Jurkat, Clone E6-1 (cell line): ENCODE results near the gene KIAA1614.
A peak's percentile ranks its signal among the peaks of the same experiment; 100 is the strongest.

Experiments
- DNase-seq: peaks from one replicate; pipeline ENCODE4 v3.0.0-alpha.2; 2011; ENCODE audit warnings: low read depth, low spot score
- H3K4me3 ChIP-seq: 2 replicates; pipeline ENCODE4 v1.5.1; 2011; ENCODE audit warnings: mild to moderate bottlenecking, low read length, control low read depth, moderate library complexity

Gene KIAA1614

GRCh38 chr1:180971273-180971997 lies 58.7 kb downstream of the KIAA1614 start:
- H3K4me3 ChIP-seq, result no peak overlapping the region
- DNase-seq, result no peak

GRCh38 chr1:180973369-180973768 lies 60.7 kb downstream of the KIAA1614 start:
- H3K4me3 ChIP-seq, result no peak overlapping the region
- DNase-seq, result no peak

- H3K4me3 ChIP-seq, result no peak overlapping the region
- DNase-seq, result no peak
Observed at GRCh38 chr1:180974236-180974635, 61.5 kb downstream of the KIAA1614 start.

- no peak for DNase-seq
- no peak overlapping the region for H3K4me3 ChIP-seq
Observed at GRCh38 chr1:180975551-180975950, 62.9 kb downstream of the KIAA1614 start.

GRCh38 chr1:180976191-180976590 lies 63.5 kb downstream of the KIAA1614 start:
- no peak overlapping the region for H3K4me3 ChIP-seq
- no peak for DNase-seq

GRCh38 chr1:180976732-180977357 lies 64.1 kb downstream of the KIAA1614 start:
- no peak for DNase-seq
- no peak overlapping the region for H3K4me3 ChIP-seq

- peak; percentile 99 for DNase-seq
Observed at GRCh38 chr1:180981596-180982387, 69.1 kb downstream of the KIAA1614 start.

GRCh38 chr1:180982422-180982821 lies 69.7 kb downstream of the KIAA1614 start:
- DNase-seq, result no peak
- H3K4me3 ChIP-seq, result peak overlapping the region; percentile 32

More at GRCh38 chr1:180981596-180982387, 69.1 kb downstream of the KIAA1614 start:
- H3K4me3 ChIP-seq, result peak overlapping the region; percentile 37

GRCh38 chr1:180988253-180988752 lies 75.6 kb downstream of the KIAA1614 start:
- no peak for DNase-seq

GRCh38 chr1:180994262-180994661 lies 81.6 kb downstream of the KIAA1614 start:
- DNase-seq, result no peak
- no peak overlapping the region for H3K4me3 ChIP-seq

More at GRCh38 chr1:180988253-180988752, 75.6 kb downstream of the KIAA1614 start:
- H3K4me3 ChIP-seq, result no peak overlapping the region

GRCh38 chr1:180997843-180998504 lies 85.3 kb downstream of the KIAA1614 start:
- no peak for DNase-seq
- H3K4me3 ChIP-seq, result no peak overlapping the region
